SK-N-SH (cell line): Measurements from ENCODE around the gene TIGD2. TPM values are rescaled to one million over a fixed set of nuclear protein-coding genes. Genes with fewer than 3 reads are reported as not detected.

ENCODE experiments used
- CTCF ChIA-PET: fragments of 300-600, 350-600 bp; formaldehyde crosslinking; extraction: SDS; loops from one replicate; lab custom pipeline; 2021; lab: Yijun Ruan, JAX
- POLR2A ChIA-PET: fragments of 350-600 bp; sonication (Branson Sonifier 250); formaldehyde crosslinking; extraction: SDS; loops from one replicate; lab custom pipeline; 2020; ENCODE audit warnings: antibody characterized with exemption, inconsistent platforms; lab: Yijun Ruan, JAX
- DNase-seq: peaks from one replicate; pipeline ENCODE4 v3.0.0; 2012
- H2AFZ ChIP-seq: fragments of 200-600 bp; sonication (generic); 2 replicates; pipeline ENCODE4 v1.8.1; 2016; ENCODE audit warnings: antibody characterized with exemption, mild to moderate bottlenecking, low read depth
- H3F3A ChIP-seq: fragments of 200-600 bp; sonication (generic); replicated peaks from 2 replicates; pipeline ENCODE3; 2016; ENCODE audit warnings: antibody characterized with exemption, mild to moderate bottlenecking; ENCODE audit not compliant: insufficient read depth
- H3K27ac ChIP-seq, 2 experiments: fragments of 200-500 bp in 1 of 2; fragments of 200-600 bp in 1 of 2; sonication (Bioruptor generic) in 1 of 2; sonication (generic), shearing (Covaris generic) in 1 of 2; 2 replicates each; pipeline versions ENCODE4 v1.5.1 to v1.6.1; 2014 to 2016; ENCODE audit warnings: low read depth in 2 of 2, inconsistent platforms in 1 of 2, low read length in 1 of 2, mild to moderate bottlenecking in 1 of 2, mixed read lengths in 1 of 2
- H3K27me3 ChIP-seq: fragments of 200-600 bp; sonication (generic), shearing (Covaris generic); 2 replicates; pipeline ENCODE4 v1.6.1; 2016; ENCODE audit warnings: mixed run types; ENCODE audit not compliant: insufficient read depth
- H3K36me3 ChIP-seq, 2 experiments: fragments of 200-500 bp in 1 of 2; fragments of 200-600 bp in 1 of 2; sonication (Bioruptor generic) in 1 of 2; sonication (generic) in 1 of 2; replicated peaks in 1 of 2; 2 replicates each; pipeline versions ENCODE3 to v1.5.1; 2014 to 2016; ENCODE audit warnings: low read length in 1 of 2, mild to moderate bottlenecking in 1 of 2; ENCODE audit not compliant: insufficient read depth in 2 of 2, control insufficient read depth in 1 of 2
- H3K4me1 ChIP-seq, 2 experiments: fragments of 200-500 bp in 1 of 2; fragments of 200-600 bp in 1 of 2; sonication (Bioruptor generic) in 1 of 2; sonication (generic), shearing (Covaris generic) in 1 of 2; 2 replicates each; pipeline versions ENCODE4 v1.5.1 to v1.6.1; 2014 to 2016; ENCODE audit warnings: low read depth in 1 of 2, low read length in 1 of 2, mixed run types in 1 of 2; ENCODE audit not compliant: insufficient read depth in 2 of 2, control insufficient read depth in 1 of 2
- H3K4me2 ChIP-seq: fragments of 200-600 bp; sonication (generic), shearing (Covaris generic); 2 replicates; pipeline ENCODE4 v1.6.1; 2017; ENCODE audit warnings: mixed run types
- H3K4me3 ChIP-seq, 2 experiments: fragments of 200-500 bp in 1 of 2; fragments of 200-600 bp in 1 of 2; sonication (Bioruptor generic) in 1 of 2; sonication (generic), shearing (Covaris generic) in 1 of 2; 2 replicates each; pipeline versions ENCODE4 v1.5.1 to v1.8.1; 2014 to 2016; ENCODE audit warnings: low read depth in 2 of 2, inconsistent platforms in 1 of 2, low read length in 1 of 2, mild to moderate bottlenecking in 1 of 2, mixed read lengths in 1 of 2, moderate library complexity in 1 of 2
- H3K79me2 ChIP-seq: fragments of 200-600 bp; sonication (generic); 2 replicates; pipeline ENCODE4 v1.8.1; 2017; ENCODE audit warnings: mild to moderate bottlenecking; ENCODE audit not compliant: insufficient read depth
- H3K9ac ChIP-seq: fragments of 200-600 bp; sonication (generic); 2 replicates; pipeline ENCODE4 v1.6.1; 2017; ENCODE audit warnings: mixed run types
- H3K9me2 ChIP-seq: fragments of 200-600 bp; sonication (generic); 2 replicates; pipeline ENCODE4 v1.6.1; 2017; ENCODE audit warnings: mixed run types
- H3K9me3 ChIP-seq: fragments of 200-600 bp; sonication (generic); 2 replicates; pipeline ENCODE4 v1.6.1; 2017; ENCODE audit warnings: mixed run types, mild to moderate bottlenecking, moderate library complexity
- H4K20me1 ChIP-seq: fragments of 200-600 bp; sonication (generic); 2 replicates; pipeline ENCODE4 v1.6.1; 2017; ENCODE audit warnings: mild to moderate bottlenecking, mixed run types; ENCODE audit not compliant: insufficient read depth
- ELF1 ChIP-seq: IDR thresholded peaks from 2 replicates; pipeline ENCODE4 v1.4.0; 2012
- FOSL2 ChIP-seq: IDR thresholded peaks from 2 replicates; pipeline ENCODE4 v1.4.0; 2012; ENCODE audit warnings: low read depth, mild to moderate bottlenecking, moderate library complexity, borderline replicate concordance
- FOXJ3 ChIP-seq: sonication (generic); formaldehyde crosslinking; IDR thresholded peaks from 2 replicates; pipeline ENCODE4 v1.5.1; 2020; ENCODE audit warnings: mild to moderate bottlenecking, missing genetic modification reagents
- FOXM1 ChIP-seq: IDR thresholded peaks from 2 replicates; pipeline ENCODE4 v1.4.0; 2012; ENCODE audit warnings: low read depth, mild to moderate bottlenecking
- GABPA ChIP-seq: IDR thresholded peaks from 2 replicates; pipeline ENCODE4 v1.4.0; 2012; ENCODE audit warnings: low read depth, mild to moderate bottlenecking
- GATA2 ChIP-seq: sonication (generic); formaldehyde crosslinking; IDR thresholded peaks from 2 replicates; pipeline ENCODE4 v1.5.0; 2020; ENCODE audit warnings: mild to moderate bottlenecking, missing genetic modification reagents
- MEF2A ChIP-seq: IDR thresholded peaks from 2 replicates; pipeline ENCODE4 v1.4.0; 2012; ENCODE audit warnings: low read depth, borderline replicate concordance
- NFIC ChIP-seq: IDR thresholded peaks from 2 replicates; pipeline ENCODE4 v1.4.0; 2012; ENCODE audit warnings: borderline replicate concordance
- RAD21 ChIP-seq: IDR thresholded peaks from 2 replicates; pipeline ENCODE4 v1.6.1; 2012; ENCODE audit warnings: mild to moderate bottlenecking, low read length
- RXRA ChIP-seq: IDR thresholded peaks from 2 replicates; pipeline ENCODE4 v1.4.0; 2012; ENCODE audit warnings: low read depth, mild to moderate bottlenecking, borderline replicate concordance
- SMC3 ChIP-seq: IDR thresholded peaks from 2 replicates; pipeline ENCODE4 v1.6.1; 2012; ENCODE audit warnings: low read depth, low read length, improper control_type of control experiment
- TEAD4 ChIP-seq: IDR thresholded peaks from 2 replicates; pipeline ENCODE4 v1.4.0; 2012; ENCODE audit warnings: mild to moderate bottlenecking, borderline replicate concordance; ENCODE audit not compliant: insufficient read depth
- WGBS: methylation state at CpG from one replicate; pipeline ENCODE4 v1.1.6; 2017; ENCODE audit warnings: low lambda C conversion rate; 5-methylcytosine and 5-hydroxymethylcytosine counted together
- polyA plus RNA-seq, 3 experiments: library from polyadenylated mRNA; depleted of rRNA; stranded (reverse); fragments of >200 nt; gene quantifications; 2 replicates each; pipeline ENCODE4 v1.2.3, GENCODE V29; 2012
- TF ChIP-seq, protein P1 (sequence below): IDR thresholded peaks from 2 replicates; pipeline ENCODE4 v1.4.0; 2012; ENCODE audit warnings: low read depth, borderline replicate concordance
- TF ChIP-seq, protein P2 (sequence below): IDR thresholded peaks from 2 replicates; pipeline ENCODE4; 2012
- TF ChIP-seq, protein P3 (sequence below): IDR thresholded peaks from 2 replicates; pipeline ENCODE4 v1.6.1; 2012; ENCODE audit warnings: mild to moderate bottlenecking, low read depth, low read length, moderate library complexity
- TF ChIP-seq, protein P4 (sequence below): fragments of 200-600 bp; sonication (generic); IDR thresholded peaks from 2 replicates; pipeline ENCODE4 v1.6.1; 2017; ENCODE audit warnings: antibody characterized with exemption, mild to moderate bottlenecking, moderate library complexity
- TF ChIP-seq, protein P5 (sequence below): IDR thresholded peaks from 2 replicates; pipeline ENCODE4 v1.4.0; 2012; ENCODE audit warnings: low read depth, borderline replicate concordance
- TF ChIP-seq, protein P6 (sequence below): IDR thresholded peaks from 2 replicates; pipeline ENCODE4 v1.4.0; 2012; ENCODE audit warnings: low read depth

Gene TIGD2
- polyA plus RNA-seq, 1 of the 3 experiments (the other 2 are of a cell fraction): 0.84 TPM

DNA sequence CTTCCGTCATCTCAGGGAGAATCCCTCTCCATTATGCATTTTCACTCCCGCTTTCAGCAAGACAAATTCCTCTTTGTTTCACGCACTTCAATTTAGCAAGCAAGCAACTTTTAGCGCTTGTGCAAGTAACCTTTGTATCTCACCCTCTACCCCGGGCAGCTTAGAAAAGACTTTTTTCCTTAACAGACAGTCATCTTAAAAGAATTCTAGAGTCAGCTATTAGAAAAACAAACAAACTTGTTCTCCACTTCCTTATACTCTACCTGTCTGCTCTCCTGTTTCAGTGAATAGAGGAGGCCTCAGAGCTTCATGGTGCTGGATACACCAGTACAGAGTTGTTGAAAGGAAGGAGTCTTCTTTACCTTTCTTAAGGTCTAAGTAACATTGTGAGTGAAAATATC lies 12.1 kb downstream of the TIGD2 start:
- POLR2A ChIA-PET: no interaction called here
- no peaks in the 10 kb centered on the region for H4K20me1 ChIP-seq
- H3K4me3 ChIP-seq: no peak overlapping the region
- no peaks in the 10 kb centered on the region for H3K9me2 ChIP-seq
- TF ChIP-seq, protein P1, sequence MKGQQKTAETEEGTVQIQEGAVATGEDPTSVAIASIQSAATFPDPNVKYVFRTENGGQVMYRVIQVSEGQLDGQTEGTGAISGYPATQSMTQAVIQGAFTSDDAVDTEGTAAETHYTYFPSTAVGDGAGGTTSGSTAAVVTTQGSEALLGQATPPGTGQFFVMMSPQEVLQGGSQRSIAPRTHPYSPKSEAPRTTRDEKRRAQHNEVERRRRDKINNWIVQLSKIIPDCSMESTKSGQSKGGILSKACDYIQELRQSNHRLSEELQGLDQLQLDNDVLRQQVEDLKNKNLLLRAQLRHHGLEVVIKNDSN: no peak
- TF ChIP-seq, protein P2, sequence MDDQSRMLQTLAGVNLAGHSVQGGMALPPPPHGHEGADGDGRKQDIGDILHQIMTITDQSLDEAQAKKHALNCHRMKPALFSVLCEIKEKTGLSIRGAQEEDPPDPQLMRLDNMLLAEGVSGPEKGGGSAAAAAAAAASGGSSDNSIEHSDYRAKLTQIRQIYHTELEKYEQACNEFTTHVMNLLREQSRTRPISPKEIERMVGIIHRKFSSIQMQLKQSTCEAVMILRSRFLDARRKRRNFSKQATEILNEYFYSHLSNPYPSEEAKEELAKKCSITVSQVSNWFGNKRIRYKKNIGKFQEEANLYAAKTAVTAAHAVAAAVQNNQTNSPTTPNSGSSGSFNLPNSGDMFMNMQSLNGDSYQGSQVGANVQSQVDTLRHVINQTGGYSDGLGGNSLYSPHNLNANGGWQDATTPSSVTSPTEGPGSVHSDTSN: no peak
- TF ChIP-seq, protein P3, sequence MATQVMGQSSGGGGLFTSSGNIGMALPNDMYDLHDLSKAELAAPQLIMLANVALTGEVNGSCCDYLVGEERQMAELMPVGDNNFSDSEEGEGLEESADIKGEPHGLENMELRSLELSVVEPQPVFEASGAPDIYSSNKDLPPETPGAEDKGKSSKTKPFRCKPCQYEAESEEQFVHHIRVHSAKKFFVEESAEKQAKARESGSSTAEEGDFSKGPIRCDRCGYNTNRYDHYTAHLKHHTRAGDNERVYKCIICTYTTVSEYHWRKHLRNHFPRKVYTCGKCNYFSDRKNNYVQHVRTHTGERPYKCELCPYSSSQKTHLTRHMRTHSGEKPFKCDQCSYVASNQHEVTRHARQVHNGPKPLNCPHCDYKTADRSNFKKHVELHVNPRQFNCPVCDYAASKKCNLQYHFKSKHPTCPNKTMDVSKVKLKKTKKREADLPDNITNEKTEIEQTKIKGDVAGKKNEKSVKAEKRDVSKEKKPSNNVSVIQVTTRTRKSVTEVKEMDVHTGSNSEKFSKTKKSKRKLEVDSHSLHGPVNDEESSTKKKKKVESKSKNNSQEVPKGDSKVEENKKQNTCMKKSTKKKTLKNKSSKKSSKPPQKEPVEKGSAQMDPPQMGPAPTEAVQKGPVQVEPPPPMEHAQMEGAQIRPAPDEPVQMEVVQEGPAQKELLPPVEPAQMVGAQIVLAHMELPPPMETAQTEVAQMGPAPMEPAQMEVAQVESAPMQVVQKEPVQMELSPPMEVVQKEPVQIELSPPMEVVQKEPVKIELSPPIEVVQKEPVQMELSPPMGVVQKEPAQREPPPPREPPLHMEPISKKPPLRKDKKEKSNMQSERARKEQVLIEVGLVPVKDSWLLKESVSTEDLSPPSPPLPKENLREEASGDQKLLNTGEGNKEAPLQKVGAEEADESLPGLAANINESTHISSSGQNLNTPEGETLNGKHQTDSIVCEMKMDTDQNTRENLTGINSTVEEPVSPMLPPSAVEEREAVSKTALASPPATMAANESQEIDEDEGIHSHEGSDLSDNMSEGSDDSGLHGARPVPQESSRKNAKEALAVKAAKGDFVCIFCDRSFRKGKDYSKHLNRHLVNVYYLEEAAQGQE: no peak
- TF ChIP-seq, protein P4, sequence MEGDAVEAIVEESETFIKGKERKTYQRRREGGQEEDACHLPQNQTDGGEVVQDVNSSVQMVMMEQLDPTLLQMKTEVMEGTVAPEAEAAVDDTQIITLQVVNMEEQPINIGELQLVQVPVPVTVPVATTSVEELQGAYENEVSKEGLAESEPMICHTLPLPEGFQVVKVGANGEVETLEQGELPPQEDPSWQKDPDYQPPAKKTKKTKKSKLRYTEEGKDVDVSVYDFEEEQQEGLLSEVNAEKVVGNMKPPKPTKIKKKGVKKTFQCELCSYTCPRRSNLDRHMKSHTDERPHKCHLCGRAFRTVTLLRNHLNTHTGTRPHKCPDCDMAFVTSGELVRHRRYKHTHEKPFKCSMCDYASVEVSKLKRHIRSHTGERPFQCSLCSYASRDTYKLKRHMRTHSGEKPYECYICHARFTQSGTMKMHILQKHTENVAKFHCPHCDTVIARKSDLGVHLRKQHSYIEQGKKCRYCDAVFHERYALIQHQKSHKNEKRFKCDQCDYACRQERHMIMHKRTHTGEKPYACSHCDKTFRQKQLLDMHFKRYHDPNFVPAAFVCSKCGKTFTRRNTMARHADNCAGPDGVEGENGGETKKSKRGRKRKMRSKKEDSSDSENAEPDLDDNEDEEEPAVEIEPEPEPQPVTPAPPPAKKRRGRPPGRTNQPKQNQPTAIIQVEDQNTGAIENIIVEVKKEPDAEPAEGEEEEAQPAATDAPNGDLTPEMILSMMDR: no peak
- TF ChIP-seq GABPA: no peak
- TF ChIP-seq TEAD4: no peak
- no peak for TF ChIP-seq MEF2A
- TF ChIP-seq RXRA: no peak
- no peak for TF ChIP-seq FOSL2
- TF ChIP-seq, protein P5, sequence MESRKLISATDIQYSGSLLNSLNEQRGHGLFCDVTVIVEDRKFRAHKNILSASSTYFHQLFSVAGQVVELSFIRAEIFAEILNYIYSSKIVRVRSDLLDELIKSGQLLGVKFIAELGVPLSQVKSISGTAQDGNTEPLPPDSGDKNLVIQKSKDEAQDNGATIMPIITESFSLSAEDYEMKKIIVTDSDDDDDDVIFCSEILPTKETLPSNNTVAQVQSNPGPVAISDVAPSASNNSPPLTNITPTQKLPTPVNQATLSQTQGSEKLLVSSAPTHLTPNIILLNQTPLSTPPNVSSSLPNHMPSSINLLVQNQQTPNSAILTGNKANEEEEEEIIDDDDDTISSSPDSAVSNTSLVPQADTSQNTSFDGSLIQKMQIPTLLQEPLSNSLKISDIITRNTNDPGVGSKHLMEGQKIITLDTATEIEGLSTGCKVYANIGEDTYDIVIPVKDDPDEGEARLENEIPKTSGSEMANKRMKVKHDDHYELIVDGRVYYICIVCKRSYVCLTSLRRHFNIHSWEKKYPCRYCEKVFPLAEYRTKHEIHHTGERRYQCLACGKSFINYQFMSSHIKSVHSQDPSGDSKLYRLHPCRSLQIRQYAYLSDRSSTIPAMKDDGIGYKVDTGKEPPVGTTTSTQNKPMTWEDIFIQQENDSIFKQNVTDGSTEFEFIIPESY: no peak
- no peak for TF ChIP-seq RAD21
- TF ChIP-seq, protein P6, sequence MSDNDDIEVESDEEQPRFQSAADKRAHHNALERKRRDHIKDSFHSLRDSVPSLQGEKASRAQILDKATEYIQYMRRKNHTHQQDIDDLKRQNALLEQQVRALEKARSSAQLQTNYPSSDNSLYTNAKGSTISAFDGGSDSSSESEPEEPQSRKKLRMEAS: no peak
- no peak for TF ChIP-seq ELF1
- TF ChIP-seq GATA2: no peak
- TF ChIP-seq FOXJ3: no peak
- no peak for TF ChIP-seq NFIC
- no peak for TF ChIP-seq FOXM1
- TF ChIP-seq SMC3: no peak
- TF ChIP-seq, all 33 proteins: peak for 0
- CTCF ChIA-PET: interaction anchor here (0.9 to 1.4 kb wide), 2 partner anchors 10 to 12 kb away, joined by 3 to 4 read pairs; partner anchors contain the start of gene TIGD2
- Histone ChIP-seq H3K4me2 (no peak overlapping the region), H2AFZ (no peak overlapping the region), H3K9ac (no peak overlapping the region), H3K27me3 (no peaks in the 10 kb centered on the region), H3F3A (no peaks in the 10 kb centered on the region), H3K36me3 (no peaks in the 10 kb centered on the region), H3K9me3 (no peaks in the 10 kb centered on the region), H3K4me1 (no peaks in the 10 kb centered on the region), H3K79me2 (no peaks in the 10 kb centered on the region), H3K27ac (no peak overlapping the region)
- 78% methylated on average over 5 of the region's 5 CpGs for WGBS
- no peak for DNase-seq
